IMR-90 (cell line): ENCODE results near the gene EBLN2. TPM values are rescaled to one million over a fixed set of nuclear protein-coding genes. Genes with fewer than 3 reads are reported as not detected.

Source experiments
- ATAC-seq: fragments of 200-7000 bp; cut with Tn5 transposase; 2 replicates; pipeline ENCODE4 v1.9.1; 2020; ENCODE audit warnings: low read depth, mild to moderate bottlenecking, moderate library complexity
- BruUV-seq: library from RNA; stranded (reverse); fragments of 400-500 nt; replicated peaks from 2 replicates; lab custom pipeline; 2021; lab: Mats Ljungman, UMichigan
- CTCF ChIA-PET: fragments of 300-600 bp; formaldehyde crosslinking; extraction: SDS; loops from one replicate; lab custom pipeline; 2021; ENCODE audit warnings: antibody characterized with exemption; lab: Yijun Ruan, JAX
- POLR2A ChIA-PET: fragments of 300-600 bp; sonication (Branson Sonifier 250); formaldehyde crosslinking; loops from one replicate; lab custom pipeline; 2022; ENCODE audit warnings: antibody characterized with exemption; ENCODE audit not compliant: unreplicated experiment; lab: Charles Lee
- DNase-seq: peaks from one replicate; pipeline ENCODE4 v3.0.0; 2013
- H2AFZ ChIP-seq: replicated peaks from 2 replicates; pipeline ENCODE3; 2013; ENCODE audit warnings: low read length, mild to moderate bottlenecking; ENCODE audit not compliant: poor library complexity
- H2AK5ac ChIP-seq: 2 replicates; pipeline ENCODE4 v1.6.1; 2013; ENCODE audit warnings: low read depth, low read length, inconsistent platforms
- H2AK9ac ChIP-seq: replicated peaks from 2 replicates; pipeline ENCODE3; 2013; ENCODE audit warnings: mild to moderate bottlenecking, low read depth, low read length, moderate library complexity; ENCODE audit not compliant: poor library complexity
- H2BK120ac ChIP-seq: 2 replicates; pipeline ENCODE4 v1.6.1; 2013; ENCODE audit warnings: low read depth, low read length, inconsistent platforms
- H2BK15ac ChIP-seq: 3 replicates; pipeline ENCODE4 v1.6.1; 2013; ENCODE audit warnings: low read depth, low read length, inconsistent platforms
- H2BK20ac ChIP-seq: 2 replicates; pipeline ENCODE4 v1.6.1; 2013; ENCODE audit warnings: low read depth, mild to moderate bottlenecking, inconsistent platforms, low read length, moderate library complexity
- H2BK5ac ChIP-seq: 2 replicates; pipeline ENCODE4 v1.6.1; 2013; ENCODE audit warnings: mild to moderate bottlenecking, low read depth, low read length, inconsistent platforms; ENCODE audit not compliant: poor library complexity, severe bottlenecking
- H3K14ac ChIP-seq: replicated peaks from 2 replicates; pipeline ENCODE4 v1.6.1; 2013; ENCODE audit warnings: low read depth, low read length, inconsistent platforms
- H3K18ac ChIP-seq: 2 replicates; pipeline ENCODE4 v1.6.1; 2013; ENCODE audit warnings: low read depth, low read length, control low read depth
- H3K23ac ChIP-seq: 2 replicates; pipeline ENCODE4 v1.6.1; 2013; ENCODE audit warnings: low read depth, low read length, inconsistent platforms
- H3K27ac ChIP-seq: 2 replicates; pipeline ENCODE4 v1.5.1; 2013; ENCODE audit warnings: mild to moderate bottlenecking, control low read depth, low read length; ENCODE audit not compliant: insufficient read depth
- H3K27me3 ChIP-seq: 2 replicates; pipeline ENCODE4 v1.6.1; 2013; ENCODE audit warnings: low read length; ENCODE audit not compliant: control insufficient read depth, insufficient read depth
- H3K36me3 ChIP-seq: 2 replicates; pipeline ENCODE4 v1.6.1; 2013; ENCODE audit warnings: low read length, mixed read lengths; ENCODE audit not compliant: control insufficient read depth, insufficient read depth
- H3K4ac ChIP-seq: 2 replicates; pipeline ENCODE4 v1.6.1; 2013; ENCODE audit warnings: low read depth, low read length, inconsistent platforms
- H3K4me1 ChIP-seq: 2 replicates; pipeline ENCODE4 v1.6.1; 2013; ENCODE audit warnings: low read length, mixed read lengths; ENCODE audit not compliant: control insufficient read depth, insufficient read depth
- H3K4me2 ChIP-seq: 2 replicates; pipeline ENCODE4 v1.6.1; 2013; ENCODE audit warnings: low read depth, mild to moderate bottlenecking, control low read depth, low read length, moderate library complexity
- H3K4me3 ChIP-seq: 2 replicates; pipeline ENCODE4 v1.5.1; 2013; ENCODE audit warnings: low read depth, mild to moderate bottlenecking, control low read depth, low read length, moderate library complexity; ENCODE audit not compliant: insufficient read depth
- H3K56ac ChIP-seq: 2 replicates; pipeline ENCODE4 v1.6.1; 2013; ENCODE audit warnings: low read length, inconsistent platforms; ENCODE audit not compliant: insufficient read depth; ENCODE audit errors: extremely low read depth
- H3K79me1 ChIP-seq, 2 experiments: 2 replicates each; pipeline ENCODE4 v1.6.1; 2013; ENCODE audit warnings: low read length in 2 of 2, inconsistent platforms in 1 of 2, low read depth in 1 of 2
- H3K9ac ChIP-seq: 2 replicates; pipeline ENCODE4 v1.6.1; 2013; ENCODE audit warnings: low read depth, low read length, control low read depth
- H3K9me1 ChIP-seq: 2 replicates; pipeline ENCODE4 v1.6.1; 2013; ENCODE audit warnings: low read length, inconsistent platforms; ENCODE audit not compliant: insufficient read depth
- H3K9me3 ChIP-seq: 2 replicates; pipeline ENCODE4 v1.6.1; 2013; ENCODE audit warnings: low read length; ENCODE audit not compliant: control insufficient read depth, insufficient read depth
- H4K20me1 ChIP-seq: 2 replicates; pipeline ENCODE4 v1.6.1; 2013; ENCODE audit warnings: low read length, inconsistent platforms; ENCODE audit not compliant: insufficient read depth
- H4K5ac ChIP-seq: 2 replicates; pipeline ENCODE4 v1.6.1; 2013; ENCODE audit warnings: mild to moderate bottlenecking, low read depth, low read length, control low read depth
- H4K8ac ChIP-seq, 2 experiments: 2 replicates each; pipeline ENCODE4 v1.6.1; 2013; ENCODE audit warnings: low read depth in 2 of 2, low read length in 2 of 2, control low read depth in 1 of 2, inconsistent platforms in 1 of 2
- H4K91ac ChIP-seq: 2 replicates; pipeline ENCODE4 v1.6.1; 2013; ENCODE audit warnings: low read depth, low read length, inconsistent platforms; ENCODE audit not compliant: insufficient read depth
- MAFK ChIP-seq: IDR thresholded peaks from 2 replicates; pipeline ENCODE4 v1.6.1; 2012; ENCODE audit warnings: low read depth, low read length, improper control_type of control experiment
- RAD21 ChIP-seq: IDR thresholded peaks from 2 replicates; pipeline ENCODE4 v1.6.1; 2012; ENCODE audit warnings: low read length, improper control_type of control experiment
- RCOR1 ChIP-seq: IDR thresholded peaks from 2 replicates; pipeline ENCODE4 v1.6.1; 2012; ENCODE audit warnings: mild to moderate bottlenecking, low read length, improper control_type of control experiment; ENCODE audit not compliant: insufficient replicate concordance
- SMC3 ChIP-seq: fragments of 150-350 bp; IDR thresholded peaks from 2 replicates; pipeline ENCODE4 v1.6.1; 2016; ENCODE audit warnings: low read depth, mild to moderate bottlenecking, antibody characterized with exemption, low read length, moderate library complexity
- WGBS, 2 experiments: methylation state at CpG; one replicate each; pipeline versions ENCODE4 v1.1.5 to v1.1.7; 2013; ENCODE audit warnings: missing lambda C conversion rate in 2 of 2; ENCODE audit not compliant: insufficient read length in 1 of 2; ENCODE audit errors: extremely low coverage in 2 of 2; 5-methylcytosine and 5-hydroxymethylcytosine counted together
- dilution Hi-C: fragments of 300-500 bp; cut with HindIII; formaldehyde crosslinking; loops from one replicate; pipeline ENCODE4 v1.14.3; 2018; ENCODE audit warnings: low sequenced_read_pairs; ENCODE audit not compliant: unreplicated experiment
- in situ Hi-C: fragments of 300-500 bp; cut with MboI; formaldehyde crosslinking; loops from 3 replicates; pipeline ENCODE4 v1.14.3; 2019; ENCODE audit warnings: low sequenced_read_pairs, inconsistent platforms, mixed read lengths
- intact Hi-C: fragments of 100-400 bp; cut with micrococcal nuclease; formaldehyde crosslinking; loops from 2 replicates; pipeline ENCODE4 v1.10.0; 2022
- polyA plus RNA-seq, 3 experiments: library from polyadenylated mRNA; depleted of rRNA; stranded (reverse); fragments of >200 nt; gene quantifications; 2 replicates each; pipeline ENCODE4 v1.2.3, GENCODE V29; 2012; ENCODE audit warnings: low replicate concordance in 1 of 3
- total RNA-seq: library from RNA; depleted of rRNA; stranded (reverse); fragments of >200 nt; gene quantifications from 2 replicates; pipeline ENCODE4 v1.2.3, GENCODE V29; 2012
- TF ChIP-seq, protein P1 (sequence below): conservative IDR thresholded peaks from 2 replicates; pipeline ENCODE4 v1.5.1; 2012; ENCODE audit warnings: mild to moderate bottlenecking, low read depth, low read length, improper control_type of control experiment
- TF ChIP-seq, protein P2 (sequence below): fragments of 150-350 bp; IDR thresholded peaks from 2 replicates; pipeline ENCODE4 v1.6.1; 2016; ENCODE audit warnings: low read depth, mild to moderate bottlenecking, low read length, moderate library complexity, borderline replicate concordance

EBLN2 gene
- total and polyA plus RNA-seq, 2 of the 4 experiments (the other 2 are of a cell fraction): 2.5 to 7.7 TPM

DNA sequence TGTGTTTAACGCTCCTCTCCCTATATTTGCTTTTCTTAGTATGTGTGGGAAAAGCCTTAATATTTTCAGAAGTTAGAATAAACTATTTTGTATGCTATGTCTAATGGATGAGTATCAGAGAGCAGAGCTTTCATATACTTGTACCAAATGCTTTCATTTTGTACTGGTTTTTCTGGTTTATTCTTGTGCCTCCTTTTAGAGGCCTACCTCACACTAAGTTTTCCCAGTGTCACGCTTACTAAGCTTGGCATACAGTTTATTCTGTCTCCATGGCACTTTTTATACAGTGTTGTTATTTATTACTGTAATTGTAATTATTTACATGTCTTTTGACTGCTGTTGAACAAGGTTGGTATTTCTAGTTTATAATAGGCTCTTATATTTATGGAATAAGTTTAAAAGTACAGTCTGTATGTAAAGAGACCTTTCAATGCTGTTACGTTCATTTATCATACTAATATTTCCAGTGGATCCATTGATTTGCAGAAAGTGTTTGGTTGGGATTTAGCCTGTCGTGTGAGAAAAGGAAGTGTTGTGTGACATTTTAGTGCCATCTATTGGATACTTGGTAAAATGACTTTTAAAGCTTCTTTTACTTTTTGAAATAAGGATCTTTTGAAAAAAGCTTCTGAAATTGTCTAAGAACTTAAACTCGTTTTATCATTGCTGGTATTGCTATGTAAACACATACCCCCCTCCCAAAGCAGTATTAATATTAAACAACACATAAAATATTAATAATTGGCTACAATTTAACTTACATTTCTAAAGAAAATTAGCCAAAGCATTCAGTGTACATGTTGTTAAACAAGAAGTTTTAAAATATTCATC, 5.2 kb upstream of the EBLN2 start:
- H3K18ac ChIP-seq: no peak overlapping the region
- BruUV-seq: no TSS peak
- POLR2A ChIA-PET: no interaction called here
- no peak overlapping the region for H2BK20ac ChIP-seq
- no peaks in the 10 kb centered on the region for H3K9me3 ChIP-seq
- no peak overlapping the region for H3K9ac ChIP-seq
- H3K23ac ChIP-seq: no peak overlapping the region
- H3K4me3 ChIP-seq: no peak overlapping the region
- H4K5ac ChIP-seq: no peak overlapping the region
- H3K4me1 ChIP-seq: no peaks in the 10 kb centered on the region; the same call in 1 of the 2 replicates
- ATAC-seq (peak; percentile 65), DNase-seq (peak; percentile 62)
- peaks cover 12 to 44% of the 10 kb centered on the region in 2 experiments for H3K79me1 ChIP-seq
- CTCF ChIA-PET: interaction anchor here (0.5 to 1.4 kb wide), 13 partner anchors 11 to 205 kb away, joined by 3 to 7 read pairs (median 3); no protein-coding TSS in a partner anchor
- no peak overlapping the region for H2AFZ ChIP-seq
- no peak overlapping the region for H4K91ac ChIP-seq
- H2BK15ac ChIP-seq: no peak overlapping the region
- no peak overlapping the region for H2AK9ac ChIP-seq
- H3K27ac ChIP-seq: no peak overlapping the region
- no peaks in the 10 kb centered on the region for H3K27me3 ChIP-seq
- no peak overlapping the region for H3K56ac ChIP-seq
- no peaks in the 10 kb centered on the region for H3K36me3 ChIP-seq
- H2AK5ac ChIP-seq: no peak overlapping the region
- peak overlapping the region; percentile 8 for H2BK5ac ChIP-seq
- no peaks in the 10 kb centered on the region for H3K9me1 ChIP-seq
- dilution Hi-C loops: no loop called here
- peaks cover 40% of the 10 kb centered on the region for H4K20me1 ChIP-seq
- no peak overlapping the region for H3K14ac ChIP-seq
- TF ChIP-seq RAD21 (peak; percentile 74), SMC3 (peak; percentile 58; the same call in 1 of the 2 replicates), MAFK (no peak), RCOR1 (no peak)
- TF ChIP-seq, protein P1, sequence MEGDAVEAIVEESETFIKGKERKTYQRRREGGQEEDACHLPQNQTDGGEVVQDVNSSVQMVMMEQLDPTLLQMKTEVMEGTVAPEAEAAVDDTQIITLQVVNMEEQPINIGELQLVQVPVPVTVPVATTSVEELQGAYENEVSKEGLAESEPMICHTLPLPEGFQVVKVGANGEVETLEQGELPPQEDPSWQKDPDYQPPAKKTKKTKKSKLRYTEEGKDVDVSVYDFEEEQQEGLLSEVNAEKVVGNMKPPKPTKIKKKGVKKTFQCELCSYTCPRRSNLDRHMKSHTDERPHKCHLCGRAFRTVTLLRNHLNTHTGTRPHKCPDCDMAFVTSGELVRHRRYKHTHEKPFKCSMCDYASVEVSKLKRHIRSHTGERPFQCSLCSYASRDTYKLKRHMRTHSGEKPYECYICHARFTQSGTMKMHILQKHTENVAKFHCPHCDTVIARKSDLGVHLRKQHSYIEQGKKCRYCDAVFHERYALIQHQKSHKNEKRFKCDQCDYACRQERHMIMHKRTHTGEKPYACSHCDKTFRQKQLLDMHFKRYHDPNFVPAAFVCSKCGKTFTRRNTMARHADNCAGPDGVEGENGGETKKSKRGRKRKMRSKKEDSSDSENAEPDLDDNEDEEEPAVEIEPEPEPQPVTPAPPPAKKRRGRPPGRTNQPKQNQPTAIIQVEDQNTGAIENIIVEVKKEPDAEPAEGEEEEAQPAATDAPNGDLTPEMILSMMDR: peak; percentile 59
- TF ChIP-seq, protein P2, sequence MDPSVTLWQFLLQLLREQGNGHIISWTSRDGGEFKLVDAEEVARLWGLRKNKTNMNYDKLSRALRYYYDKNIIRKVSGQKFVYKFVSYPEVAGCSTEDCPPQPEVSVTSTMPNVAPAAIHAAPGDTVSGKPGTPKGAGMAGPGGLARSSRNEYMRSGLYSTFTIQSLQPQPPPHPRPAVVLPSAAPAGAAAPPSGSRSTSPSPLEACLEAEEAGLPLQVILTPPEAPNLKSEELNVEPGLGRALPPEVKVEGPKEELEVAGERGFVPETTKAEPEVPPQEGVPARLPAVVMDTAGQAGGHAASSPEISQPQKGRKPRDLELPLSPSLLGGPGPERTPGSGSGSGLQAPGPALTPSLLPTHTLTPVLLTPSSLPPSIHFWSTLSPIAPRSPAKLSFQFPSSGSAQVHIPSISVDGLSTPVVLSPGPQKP: no peak
- no CpG with 5 or more reads among the region's 5 CpGs for WGBS, 2 experiments
- H4K8ac ChIP-seq: no peak overlapping the region
- intact Hi-C loops: loop anchor here (1.0 to 5.0 kb wide), 3 partner anchors 59 to 205 kb away; partner anchors contain the start of gene PPP4R2
- H3K4me2 ChIP-seq: no peak overlapping the region
- in situ Hi-C loops: loop anchor here (5.0 kb wide), 1 partner anchor 114 kb away; no protein-coding TSS in a partner anchor
- no peak overlapping the region for H2BK120ac ChIP-seq
- H3K4ac ChIP-seq: no peak overlapping the region
